ENCODE results near the gene CCDC148.

Gene CCDC148

GRCh38 chr2:158202161-158202815, 254.3 kb downstream of the CCDC148 start:
- DNase-seq: no peak

GRCh38 chr2:158199928-158200650, 256.5 kb downstream of the CCDC148 start:
- no peak for DNase-seq

- no peak for DNase-seq
Observed at GRCh38 chr2:158197940-158198339, 258.6 kb downstream of the CCDC148 start.

GRCh38 chr2:158194229-158194628, 262.3 kb downstream of the CCDC148 start:
- no peak for DNase-seq

- no peak for DNase-seq
Observed at GRCh38 chr2:158192515-158193443, 263.8 kb downstream of the CCDC148 start.

GRCh38 chr2:158191076-158191895, 265.3 kb downstream of the CCDC148 start:
- no peak for DNase-seq

GRCh38 chr2:158189526-158189925, 267.0 kb downstream of the CCDC148 start:
- DNase-seq: no peak

GRCh38 chr2:158187908-158188307, 268.6 kb downstream of the CCDC148 start:
- DNase-seq: no peak

- DNase-seq: no peak
Observed at GRCh38 chr2:158184556-158185343, 271.8 kb downstream of the CCDC148 start.

GRCh38 chr2:158184001-158184400, 272.6 kb downstream of the CCDC148 start:
- DNase-seq: no peak

- DNase-seq: no peak
Observed at GRCh38 chr2:158182676-158183295, 273.8 kb downstream of the CCDC148 start.

GRCh38 chr2:158181171-158181570, 275.4 kb downstream of the CCDC148 start:
- DNase-seq: no peak

- DNase-seq: no peak
Observed at GRCh38 chr2:158179660-158180059, 276.9 kb downstream of the CCDC148 start.

- DNase-seq: no peak
Observed at GRCh38 chr2:158178646-158179045, 277.9 kb downstream of the CCDC148 start.

- no peak for DNase-seq
Observed at GRCh38 chr2:158174956-158175355, 281.6 kb downstream of the CCDC148 start.

GRCh38 chr2:158174495-158174894, 282.1 kb downstream of the CCDC148 start:
- no peak for DNase-seq

- DNase-seq: no peak
Observed at GRCh38 chr2:158172719-158173118, 283.8 kb downstream of the CCDC148 start.

GRCh38 chr2:158154596-158154995, 302.0 kb downstream of the CCDC148 start:
- DNase-seq: no peak

GRCh38 chr2:158153270-158154015, 303.1 kb downstream of the CCDC148 start:
- DNase-seq: no peak

- no peak for DNase-seq
Observed at GRCh38 chr2:158144914-158145625, 311.5 kb downstream of the CCDC148 start.
